GM20000 (cell line): Measurements from ENCODE around the gene PAFAH1B2.
"Not testable (repeated sequence)": the region's sequence is repeated elsewhere in the genome, so short reads cannot be mapped to it uniquely, and the experiment has no call there.

Source experiments
- DNase-seq: peaks from one replicate; pipeline ENCODE4 v3.0.0; 2012; ENCODE audit warnings: low spot score
- TF ChIP-seq, protein P1 (sequence below): IDR thresholded peaks from 2 replicates; pipeline ENCODE4 v1.5.1; 2012; ENCODE audit warnings: mild to moderate bottlenecking, control low read depth; ENCODE audit errors: extremely low read depth, missing control alignments

The PAFAH1B2 gene

DNA sequence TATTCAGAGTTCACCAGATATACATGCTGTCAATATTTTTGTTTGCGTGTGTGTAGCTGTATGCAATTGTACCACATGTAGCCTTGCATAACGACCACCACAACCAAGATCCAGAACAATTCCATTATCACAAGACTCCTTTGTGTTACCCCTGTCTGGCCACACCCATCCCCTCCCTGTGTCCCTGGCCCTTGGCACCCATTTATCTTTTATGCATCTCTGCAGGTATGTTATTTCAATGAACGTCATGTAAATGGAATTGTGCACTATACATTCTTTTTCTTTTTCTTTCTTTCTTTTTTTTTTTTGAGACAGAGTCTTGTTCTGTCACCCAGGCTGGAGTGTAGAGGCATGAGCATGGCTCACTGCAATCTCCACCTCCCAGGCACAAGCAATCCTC lies 9.7 kb upstream of the PAFAH1B2 start:
- no peak for DNase-seq
- TF ChIP-seq, protein P1, sequence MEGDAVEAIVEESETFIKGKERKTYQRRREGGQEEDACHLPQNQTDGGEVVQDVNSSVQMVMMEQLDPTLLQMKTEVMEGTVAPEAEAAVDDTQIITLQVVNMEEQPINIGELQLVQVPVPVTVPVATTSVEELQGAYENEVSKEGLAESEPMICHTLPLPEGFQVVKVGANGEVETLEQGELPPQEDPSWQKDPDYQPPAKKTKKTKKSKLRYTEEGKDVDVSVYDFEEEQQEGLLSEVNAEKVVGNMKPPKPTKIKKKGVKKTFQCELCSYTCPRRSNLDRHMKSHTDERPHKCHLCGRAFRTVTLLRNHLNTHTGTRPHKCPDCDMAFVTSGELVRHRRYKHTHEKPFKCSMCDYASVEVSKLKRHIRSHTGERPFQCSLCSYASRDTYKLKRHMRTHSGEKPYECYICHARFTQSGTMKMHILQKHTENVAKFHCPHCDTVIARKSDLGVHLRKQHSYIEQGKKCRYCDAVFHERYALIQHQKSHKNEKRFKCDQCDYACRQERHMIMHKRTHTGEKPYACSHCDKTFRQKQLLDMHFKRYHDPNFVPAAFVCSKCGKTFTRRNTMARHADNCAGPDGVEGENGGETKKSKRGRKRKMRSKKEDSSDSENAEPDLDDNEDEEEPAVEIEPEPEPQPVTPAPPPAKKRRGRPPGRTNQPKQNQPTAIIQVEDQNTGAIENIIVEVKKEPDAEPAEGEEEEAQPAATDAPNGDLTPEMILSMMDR: no peak

GRCh38 chr11:117134979-117135378 lies 9.1 kb upstream of the PAFAH1B2 start:
- not testable (repeated sequence) for DNase-seq

DNA sequence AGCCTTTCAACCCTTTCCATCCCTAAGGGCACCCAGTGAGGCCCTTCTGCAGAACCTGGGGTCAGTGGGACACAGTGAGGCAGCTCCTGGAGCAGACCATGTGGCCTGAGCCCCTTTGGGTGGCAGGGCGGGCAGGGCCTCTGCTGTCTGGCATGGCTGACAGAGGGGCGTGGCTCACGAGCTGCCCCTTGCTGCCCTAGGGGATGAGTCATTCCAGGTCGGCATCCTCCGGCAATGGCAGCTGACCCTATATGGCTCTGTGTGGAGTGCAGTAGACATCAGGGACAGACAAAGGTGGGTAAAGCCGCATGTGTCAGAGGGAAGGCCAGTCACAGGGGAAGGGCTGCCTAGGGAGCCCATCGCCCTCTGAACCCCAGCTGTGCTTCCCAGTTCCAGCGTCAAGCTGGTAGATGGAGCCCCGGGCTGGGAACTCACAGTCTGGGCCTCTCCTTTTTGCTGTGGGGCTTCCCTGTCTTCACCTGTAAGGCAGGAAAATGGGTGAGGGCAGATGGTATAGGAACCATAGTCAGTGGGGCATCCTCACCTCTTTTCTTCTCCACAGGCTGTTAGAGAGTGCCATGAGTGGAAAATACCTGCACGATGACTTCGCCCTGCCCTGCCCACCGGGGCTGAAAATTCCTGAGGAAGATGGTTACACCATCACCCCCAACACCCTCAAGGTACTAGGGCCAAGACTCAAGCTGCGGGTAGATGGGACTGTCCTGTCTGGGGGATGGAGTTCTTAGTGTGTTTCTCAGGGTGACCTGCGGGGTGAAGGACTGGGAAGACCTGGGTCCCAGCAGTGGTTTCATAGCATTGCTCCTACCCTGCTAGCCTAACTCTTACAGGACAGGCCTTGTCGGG lies 6.6 kb upstream of the PAFAH1B2 start:
- DNase-seq: not testable (repeated sequence)

DNA sequence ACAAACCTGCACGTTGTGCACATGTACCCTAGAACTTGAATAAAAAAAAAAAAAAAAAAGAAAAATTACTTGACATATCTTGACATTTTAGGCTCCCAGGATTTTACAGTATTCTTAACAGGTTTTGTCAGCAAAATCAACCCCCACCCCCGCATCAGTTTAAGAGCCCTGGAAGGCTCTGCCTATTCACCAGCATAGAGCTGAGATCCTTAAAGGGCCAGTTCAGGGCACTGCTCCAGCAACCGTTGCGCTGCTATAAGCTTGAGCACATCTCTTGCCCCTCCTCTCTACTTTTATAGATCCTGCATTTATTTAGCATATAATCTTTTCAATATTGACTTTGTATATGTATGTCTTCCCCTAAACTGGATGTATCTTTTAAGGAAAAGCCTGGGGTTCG lies 697 bp upstream of the PAFAH1B2 start:
- peak; percentile 60 for DNase-seq
- TF ChIP-seq, protein P1: no peak

- TF ChIP-seq, protein P1: no peak
- peak; percentile 73 for DNase-seq
Measured at GRCh38 chr11:117144477-117145392, 648 bp downstream of the PAFAH1B2 start.

- peak; percentile 33 for DNase-seq
- TF ChIP-seq, protein P1: no peak
Measured at GRCh38 chr11:117145393-117145761, 1.3 kb downstream of the PAFAH1B2 start.

GRCh38 chr11:117146521-117146920 lies 2.4 kb downstream of the PAFAH1B2 start:
- DNase-seq: no peak
- TF ChIP-seq, protein P1: no peak

GRCh38 chr11:117152066-117152465 lies 8.0 kb downstream of the PAFAH1B2 start:
- TF ChIP-seq, protein P1: no peak
- DNase-seq: no peak
